Suprapubic skin (tissue), 4 donors: ENCODE data around the gene ABHD10. TPM values are rescaled to one million over a fixed set of nuclear protein-coding genes. Genes with fewer than 3 reads are reported as not detected.

Experiments used
- DNase-seq, 2 donors: peaks; one replicate each; pipeline ENCODE4 v3.0.0-alpha.2; 2019; ENCODE audit warnings: low spot score in 2 of 2
- H3K27ac ChIP-seq: fragments of 200-600 bp; sonication (generic); one replicate; pipeline ENCODE4 v1.5.1; 2019
- H3K27me3 ChIP-seq: fragments of 200-600 bp; sonication (generic); one replicate; pipeline ENCODE4 v1.5.1; 2019
- H3K36me3 ChIP-seq: fragments of 200-600 bp; sonication (generic); one replicate; pipeline ENCODE4 v1.5.1; 2019
- H3K4me1 ChIP-seq: fragments of 200-600 bp; sonication (generic); one replicate; pipeline ENCODE4 v1.5.1; 2019
- H3K4me3 ChIP-seq: fragments of 200-600 bp; sonication (generic); one replicate; pipeline ENCODE4 v1.5.1; 2019; ENCODE audit warnings: mild to moderate bottlenecking
- H3K9me3 ChIP-seq: fragments of 200-600 bp; sonication (generic); one replicate; pipeline ENCODE4 v1.5.1; 2019
- CTCF ChIP-seq, 2 donors: fragments of 200-600 bp in 1 of 2; fragments of 450-650 bp in 1 of 2; sonication (generic) in 1 of 2; IDR thresholded peaks; one replicate each; pipeline ENCODE4 v1.5.1; 2016 to 2019; ENCODE audit warnings: antibody characterized with exemption in 2 of 2, mild to moderate bottlenecking in 1 of 2, moderate library complexity in 1 of 2
- EP300 ChIP-seq: sonication (generic); formaldehyde crosslinking; IDR thresholded peaks from one replicate; pipeline ENCODE4 v1.6.1; 2017; ENCODE audit warnings: antibody characterized with exemption
- POLR2A ChIP-seq, 2 donors: fragments of 450-650 bp; IDR thresholded peaks; one replicate each; pipeline ENCODE4 v1.6.1; 2017; ENCODE audit warnings: antibody characterized with exemption in 2 of 2, mild to moderate bottlenecking in 2 of 2, moderate library complexity in 2 of 2
- POLR2AphosphoS5 ChIP-seq, 3 donors: sonication (generic); formaldehyde crosslinking; IDR thresholded peaks; one replicate each; pipeline ENCODE4 v1.6.1; 2017; ENCODE audit warnings: antibody characterized with exemption in 3 of 3
- WGBS: methylation state at CpG from one replicate; pipeline ENCODE4 v1.1.5; 2018; 5-methylcytosine and 5-hydroxymethylcytosine counted together
- total RNA-seq, 4 donors: library from RNA; depleted of rRNA; stranded (reverse); fragments of >200 nt; gene quantifications; one replicate each; pipeline ENCODE4 v1.1.0, GENCODE V29; 2016

ABHD10 gene
- total RNA-seq, 4 donors from 2014 or later, result 10.7 to 17.0 (median 12.7) TPM

DNA sequence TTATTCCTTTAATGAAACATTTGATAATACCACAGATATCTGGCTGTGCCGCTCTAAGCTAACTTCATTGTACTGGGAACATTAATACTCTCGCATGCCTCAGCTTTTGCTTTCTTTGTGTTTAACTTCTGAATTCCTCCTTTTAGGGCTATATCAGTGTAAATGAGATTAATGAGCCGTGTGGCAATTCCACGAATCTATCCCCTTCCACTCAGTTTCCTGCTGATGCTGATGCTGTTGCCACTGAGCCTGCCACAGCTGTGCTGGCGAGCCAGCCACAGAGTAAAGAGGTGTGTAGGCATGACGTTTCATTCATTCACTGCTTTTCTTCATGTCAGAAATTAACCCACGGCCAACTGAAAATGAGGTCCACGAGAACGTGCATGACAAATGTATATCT, 30.0 kb upstream of the ABHD10 start:
- WGBS, result 89% methylated on average over 9 of the region's 9 CpGs
- H3K4me3 ChIP-seq, result no peak overlapping the region
- no peaks in the 10 kb centered on the region for H3K27me3 ChIP-seq
- TF ChIP-seq EP300 (no peak), POLR2AphosphoS5 (IDR thresholded peaks at IDR 0.05) (no peak), CTCF (IDR thresholded peaks at IDR 0.05) (no peak), POLR2A (IDR thresholded peaks at IDR 0.05) (no peak)
- H3K4me1 ChIP-seq, result no peaks in the 10 kb centered on the region
- no peak overlapping the region for H3K27ac ChIP-seq
- peaks cover 8% of the 10 kb centered on the region for H3K36me3 ChIP-seq
- H3K9me3 ChIP-seq, result no peaks in the 10 kb centered on the region
- DNase-seq, result no peak

DNA sequence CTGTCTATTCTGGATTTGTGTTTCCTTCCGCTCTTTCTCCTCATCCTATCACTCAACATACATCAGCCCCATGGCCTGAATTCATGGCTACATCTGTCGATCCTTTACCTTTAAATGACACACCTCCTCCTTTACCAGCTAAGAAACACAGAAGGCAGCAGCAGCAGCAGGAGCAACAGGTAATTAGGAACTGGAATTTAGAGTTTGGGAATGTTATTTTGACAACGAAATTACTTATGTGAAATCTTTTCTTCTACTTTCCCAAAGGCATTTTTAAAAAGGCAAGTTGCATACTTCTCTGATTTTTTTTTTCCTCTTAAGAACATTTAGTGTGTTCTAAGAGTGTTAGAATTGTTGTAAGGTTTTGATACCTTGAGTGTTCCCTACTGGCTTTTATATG, 29.1 kb upstream of the ABHD10 start:
- H3K27ac ChIP-seq, result no peak overlapping the region
- no peak for DNase-seq
- no peak for TF ChIP-seq POLR2A (IDR thresholded peaks at IDR 0.05)
- TF ChIP-seq POLR2AphosphoS5 (IDR thresholded peaks at IDR 0.05), result no peak
- TF ChIP-seq CTCF (IDR thresholded peaks at IDR 0.05), result no peak
- TF ChIP-seq EP300, result no peak
- H3K27me3 ChIP-seq, result no peaks in the 10 kb centered on the region
- peaks cover 8% of the 10 kb centered on the region for H3K36me3 ChIP-seq
- no peaks in the 10 kb centered on the region for H3K9me3 ChIP-seq
- WGBS, result 78% methylated on average over 3 of the region's 3 CpGs
- H3K4me3 ChIP-seq, result no peak overlapping the region
- H3K4me1 ChIP-seq, result no peaks in the 10 kb centered on the region

DNA sequence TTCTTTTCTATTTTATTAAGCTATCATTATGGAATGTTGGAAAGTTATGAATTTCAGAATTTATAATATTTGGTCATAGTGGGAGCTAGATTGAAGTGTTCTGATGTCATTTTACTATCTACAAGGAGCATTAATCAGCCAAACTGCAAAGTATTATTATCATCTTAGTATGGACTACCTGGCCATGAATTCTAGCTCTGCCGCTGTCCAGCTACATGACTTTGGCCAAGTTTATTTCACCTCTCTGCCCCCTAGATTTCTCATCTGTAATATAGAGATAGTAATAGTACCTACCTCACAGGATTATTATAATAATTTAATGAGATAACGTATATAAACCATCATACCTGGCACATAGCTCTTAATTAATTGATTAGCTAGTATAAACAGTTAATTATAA, 27.8 kb upstream of the ABHD10 start:
- Histone ChIP-seq H3K9me3 (no peaks in the 10 kb centered on the region), H3K27ac (no peak overlapping the region), H3K36me3 (peaks cover 8% of the 10 kb centered on the region), H3K27me3 (no peaks in the 10 kb centered on the region), H3K4me3 (no peak overlapping the region), H3K4me1 (no peaks in the 10 kb centered on the region)
- WGBS, result 93% methylated on average over 2 of the region's 2 CpGs
- DNase-seq, result no peak
- TF ChIP-seq POLR2A (IDR thresholded peaks at IDR 0.05) (no peak), POLR2AphosphoS5 (IDR thresholded peaks at IDR 0.05) (no peak), CTCF (IDR thresholded peaks at IDR 0.05) (no peak), EP300 (no peak)

DNA sequence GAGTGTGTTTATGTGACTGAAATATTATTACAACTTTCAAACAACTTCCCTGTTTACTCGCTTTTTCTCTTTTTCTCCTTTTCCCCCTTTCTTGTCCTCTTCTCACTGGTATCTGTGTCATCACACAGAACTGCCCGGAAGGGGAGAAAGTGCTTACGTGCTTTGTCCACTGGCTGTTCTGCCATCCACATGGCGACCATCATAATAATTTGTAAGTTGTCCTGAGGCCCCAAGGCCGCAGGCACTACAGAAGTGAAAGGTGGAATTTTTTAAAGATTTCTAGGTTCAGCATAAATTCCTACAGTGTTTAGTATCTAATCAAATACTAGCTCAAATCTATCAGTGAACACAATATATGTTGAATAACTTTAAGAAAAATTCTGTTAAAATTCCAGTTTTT, 26.7 kb upstream of the ABHD10 start:
- 97% methylated on average over 5 of the region's 5 CpGs for WGBS
- no peaks in the 10 kb centered on the region for H3K9me3 ChIP-seq
- H3K4me1 ChIP-seq, result no peaks in the 10 kb centered on the region
- no peak overlapping the region for H3K4me3 ChIP-seq
- H3K27ac ChIP-seq, result no peak overlapping the region
- H3K27me3 ChIP-seq, result no peaks in the 10 kb centered on the region
- H3K36me3 ChIP-seq, result peaks cover 8% of the 10 kb centered on the region
- TF ChIP-seq EP300, result no peak
- TF ChIP-seq POLR2A (IDR thresholded peaks at IDR 0.05), result no peak
- no peak for TF ChIP-seq CTCF (IDR thresholded peaks at IDR 0.05)
- no peak for TF ChIP-seq POLR2AphosphoS5 (IDR thresholded peaks at IDR 0.05)
- DNase-seq, result no peak

DNA sequence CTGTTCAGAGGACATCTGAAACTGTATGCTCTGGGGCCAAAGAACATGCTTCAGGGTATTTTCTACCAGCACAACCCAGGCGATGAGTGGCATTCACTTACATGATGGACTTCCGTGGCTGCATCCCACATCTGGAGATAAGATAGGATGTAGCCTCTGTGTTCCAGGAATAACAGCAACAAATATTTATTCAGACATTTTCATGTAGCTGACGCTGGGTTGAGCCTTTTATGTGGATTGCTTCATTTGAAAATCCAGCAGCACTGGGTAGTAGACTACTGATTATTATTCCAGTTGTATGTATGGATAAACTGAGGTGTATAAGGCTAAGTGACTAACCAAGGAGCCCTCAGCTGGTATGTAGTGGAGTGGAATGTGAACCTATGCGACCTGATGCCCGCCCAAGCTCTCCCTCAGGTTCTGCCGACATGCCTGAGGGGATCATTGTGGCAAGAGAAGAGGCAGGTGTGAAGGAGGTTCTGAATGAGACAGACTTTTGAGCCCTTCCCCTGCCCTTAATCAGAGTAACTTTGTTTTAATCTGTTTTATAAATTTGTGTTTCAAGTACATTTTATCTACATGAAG, 25.9 kb upstream of the ABHD10 start:
- Histone ChIP-seq H3K9me3 (no peaks in the 10 kb centered on the region), H3K27me3 (no peaks in the 10 kb centered on the region), H3K4me3 (no peak overlapping the region), H3K4me1 (no peaks in the 10 kb centered on the region), H3K36me3 (peaks cover 8% of the 10 kb centered on the region), H3K27ac (no peak overlapping the region)
- 89% methylated on average over 6 of the region's 6 CpGs for WGBS
- TF ChIP-seq POLR2A (IDR thresholded peaks at IDR 0.05) (no peak), EP300 (no peak), CTCF (IDR thresholded peaks at IDR 0.05) (no peak), POLR2AphosphoS5 (IDR thresholded peaks at IDR 0.05) (no peak)
- DNase-seq, result no peak
